NCI-H1417 treated with DMSO at 0.1 percent for 48 hours (cell line): ENCODE results near the gene RFNG.

Experiments
- DNase-seq: peaks from one replicate; lab custom pipeline; 2025; lab: John Stamatoyannopoulos, UW

RFNG gene

GRCh38 chr17:82013772-82014321 lies 37.8 kb downstream of the RFNG start:
- DNase-seq = no peak

- no peak for DNase-seq
These were observed 38.3 kb downstream of the RFNG start for GRCh38 chr17:82013341-82013740.

DNA sequence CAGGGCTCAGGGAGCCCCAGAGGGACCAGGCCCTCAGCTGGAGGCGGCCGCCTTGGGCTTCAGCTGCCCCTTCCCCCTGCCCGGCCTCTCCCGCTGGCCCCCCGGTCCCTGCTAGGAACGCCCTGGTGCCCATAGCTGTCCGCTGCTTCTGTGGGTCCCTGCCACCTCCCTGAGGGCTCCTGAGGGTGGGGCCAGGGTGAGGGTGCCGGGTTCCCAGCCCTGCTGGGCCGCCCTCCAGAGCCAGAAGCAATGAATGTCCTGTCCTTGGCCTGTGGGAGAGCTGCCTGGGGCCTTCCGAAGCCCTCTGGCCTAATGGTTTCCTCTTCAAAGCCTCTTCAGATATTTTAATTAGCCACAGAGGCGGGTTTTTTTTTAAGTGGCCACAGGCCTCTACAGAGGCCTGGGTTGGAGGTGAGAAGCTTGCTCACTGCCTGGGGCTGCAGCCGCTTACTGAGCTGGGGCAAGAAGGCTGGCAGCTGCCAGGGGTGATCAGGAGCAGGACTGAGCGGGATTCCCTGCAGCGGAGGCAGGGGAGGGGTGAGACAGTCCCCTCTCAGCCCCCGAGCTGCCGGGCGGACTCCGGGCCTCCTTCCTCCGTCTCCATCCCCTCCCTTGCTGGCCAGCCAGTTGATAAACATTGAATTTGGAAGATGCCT lies 38.8 kb downstream of the RFNG start:
- no peak for DNase-seq

- no peak for DNase-seq
These were observed 39.4 kb downstream of the RFNG start for GRCh38 chr17:82012261-82012639.

GRCh38 chr17:82011617-82012187 lies 39.9 kb downstream of the RFNG start:
- no peak for DNase-seq

DNA sequence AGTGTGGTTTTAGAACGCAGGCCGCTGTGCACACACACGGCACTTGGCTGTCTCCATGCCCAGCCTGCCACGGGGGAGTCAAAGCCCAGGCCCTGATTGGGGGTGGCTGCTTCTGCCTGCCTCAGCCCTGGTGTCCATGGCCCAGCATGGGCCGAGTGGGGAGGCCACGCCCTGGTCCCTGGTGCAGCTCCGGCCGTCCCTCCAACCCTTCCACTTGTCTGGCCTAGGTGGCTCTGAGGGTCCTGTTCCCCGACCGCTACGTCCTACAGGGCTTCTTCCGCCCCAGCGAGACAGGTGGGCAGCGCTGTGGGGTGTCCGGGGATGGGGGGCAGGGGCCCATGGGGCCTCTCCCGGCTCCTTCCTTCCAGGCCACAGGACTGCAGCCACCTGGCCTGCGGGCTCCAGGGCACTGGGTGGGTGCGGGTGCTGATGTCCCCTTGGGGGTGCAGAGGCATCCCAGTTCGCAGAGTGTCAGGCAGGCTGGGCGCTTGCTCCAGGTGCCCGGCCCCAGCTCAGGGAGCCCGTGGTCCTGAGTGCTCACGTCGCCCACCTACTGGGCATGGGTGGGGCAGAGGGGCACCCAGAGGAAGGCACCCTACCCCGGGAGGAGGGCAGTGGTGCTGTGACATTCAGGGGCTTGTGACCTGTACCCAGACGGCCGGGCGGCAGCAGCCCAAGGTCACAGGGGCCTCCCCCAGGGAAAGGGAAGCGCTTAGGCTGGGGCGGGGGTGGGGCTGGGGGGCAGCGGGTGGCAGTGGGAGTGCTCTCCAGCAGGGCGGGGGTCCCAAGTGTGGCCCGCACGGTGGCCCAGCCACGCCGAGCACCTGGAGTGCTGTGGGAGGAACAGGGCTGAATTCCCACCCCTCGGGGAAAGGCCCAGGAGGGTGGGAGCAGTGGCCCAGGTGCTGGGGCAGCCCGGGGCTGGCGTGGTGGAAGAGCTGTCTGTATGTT lies 40.8 kb downstream of the RFNG start:
- no peak for DNase-seq

DNA sequence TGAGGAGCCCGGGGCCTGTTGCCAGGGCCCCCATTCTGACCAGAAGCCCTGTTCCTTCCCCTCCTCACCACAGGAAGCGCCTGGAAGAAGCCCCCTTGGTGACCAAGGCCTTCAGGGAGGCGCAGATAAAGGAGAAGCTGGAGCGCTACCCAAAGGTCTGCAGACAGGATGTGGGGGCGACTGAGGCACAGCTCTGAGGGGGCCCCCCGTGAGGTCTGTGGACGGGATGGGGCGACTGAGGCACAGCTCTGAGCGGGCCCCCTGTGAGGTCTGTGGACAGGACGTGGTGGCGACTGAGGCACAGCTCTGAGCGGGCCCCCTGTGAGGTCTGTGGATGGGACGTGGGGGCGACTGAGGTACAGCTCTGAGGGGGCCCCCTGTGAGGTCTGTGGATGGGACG lies 42.2 kb downstream of the RFNG start:
- no peak for DNase-seq

DNA sequence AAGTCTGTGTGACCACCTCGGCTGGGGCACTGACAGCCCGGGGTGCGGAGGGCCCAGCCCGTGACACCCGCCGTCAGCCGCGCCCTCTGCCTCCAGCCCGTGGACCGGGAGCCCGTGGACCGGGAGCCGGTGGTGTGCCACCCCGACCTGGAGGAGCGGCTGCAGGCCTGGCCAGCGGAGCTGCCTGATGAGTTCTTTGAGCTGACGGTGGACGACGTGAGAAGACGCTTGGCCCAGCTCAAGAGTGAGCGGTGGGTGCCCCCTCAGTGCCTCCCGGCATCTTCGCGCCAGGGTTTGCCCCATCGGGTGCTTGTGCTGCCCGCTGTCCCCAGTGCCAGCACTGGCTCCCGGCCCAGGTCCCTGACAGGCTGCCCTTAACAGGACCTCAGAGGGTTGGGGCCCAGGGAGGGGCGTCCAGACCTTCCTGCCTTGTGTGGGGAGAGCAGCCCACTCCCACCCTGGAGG lies 42.6 kb downstream of the RFNG start:
- DNase-seq = no peak

DNA sequence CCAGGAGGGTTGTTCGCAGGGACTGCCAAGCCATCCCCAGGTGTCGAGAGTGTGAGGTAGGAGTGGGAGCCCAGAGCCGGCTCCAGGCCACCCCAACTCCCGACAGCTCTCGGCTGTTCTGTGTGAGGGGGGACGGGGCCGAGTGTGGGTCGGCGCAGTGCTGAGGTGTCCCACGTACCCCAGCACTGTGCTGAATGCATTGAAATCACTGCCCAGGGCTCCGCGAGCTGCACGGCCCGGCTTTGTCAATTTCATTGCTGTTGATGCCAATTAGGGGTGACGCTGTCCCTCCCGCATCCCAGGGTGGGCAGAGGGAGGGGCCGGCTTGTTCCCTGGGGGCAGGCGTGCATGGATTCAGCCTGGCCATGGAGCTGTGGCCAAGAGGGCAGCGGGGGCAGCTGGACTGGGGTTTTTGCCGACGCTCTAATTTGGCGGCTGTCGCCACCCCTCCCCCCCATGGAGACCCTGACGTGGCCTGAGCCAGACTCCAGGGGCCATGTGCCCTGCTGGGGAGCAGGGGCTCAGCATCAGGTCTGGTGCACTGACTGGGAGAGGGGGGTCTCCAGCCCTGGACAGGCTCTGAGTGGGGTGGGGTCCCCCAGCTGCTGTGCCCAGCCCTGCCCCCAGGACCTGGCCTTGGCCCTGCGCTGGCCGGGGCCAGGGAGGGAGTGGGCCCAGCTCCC lies 43.2 kb downstream of the RFNG start:
- no peak for DNase-seq

DNA sequence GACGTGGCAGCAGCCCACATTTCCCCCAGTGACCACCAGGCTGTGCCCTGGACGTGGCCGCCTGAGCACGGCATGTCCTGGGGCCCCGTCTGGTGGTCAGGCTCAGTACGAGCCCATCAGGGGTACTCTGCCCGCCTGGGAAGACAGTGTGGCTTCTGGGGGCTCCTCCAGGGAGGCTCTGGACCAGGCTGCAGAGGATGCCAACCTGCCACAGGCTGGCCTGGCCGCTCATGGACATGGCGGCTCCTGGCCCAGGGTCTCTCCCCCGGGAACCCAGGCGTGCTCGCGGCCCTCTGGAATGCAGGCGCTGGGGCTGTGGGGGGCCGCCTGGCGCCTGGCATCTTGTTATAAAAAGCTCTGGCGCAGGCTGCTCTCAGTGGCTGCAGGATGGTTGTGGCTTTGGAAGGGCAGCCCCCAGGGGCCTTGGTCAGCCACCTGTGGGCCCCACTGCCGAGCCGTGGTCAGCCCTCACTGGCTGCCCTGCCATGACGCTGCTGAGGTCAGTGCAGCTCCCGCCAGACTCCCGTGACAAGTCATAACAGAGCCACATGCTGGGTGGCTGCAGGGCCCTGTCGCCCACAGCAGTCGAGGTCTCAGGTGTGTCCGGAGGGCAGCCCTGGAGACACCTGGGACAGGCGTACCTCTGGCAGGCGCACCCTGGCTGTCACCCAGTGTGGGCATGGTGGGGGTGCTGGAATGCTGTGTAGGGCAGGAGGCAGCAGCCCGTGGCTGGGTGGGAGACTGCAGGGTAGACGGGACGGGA lies 43.9 kb downstream of the RFNG start:
- no peak for DNase-seq

- no peak for DNase-seq
These were observed 44.5 kb downstream of the RFNG start for GRCh38 chr17:82007228-82007494.

DNA sequence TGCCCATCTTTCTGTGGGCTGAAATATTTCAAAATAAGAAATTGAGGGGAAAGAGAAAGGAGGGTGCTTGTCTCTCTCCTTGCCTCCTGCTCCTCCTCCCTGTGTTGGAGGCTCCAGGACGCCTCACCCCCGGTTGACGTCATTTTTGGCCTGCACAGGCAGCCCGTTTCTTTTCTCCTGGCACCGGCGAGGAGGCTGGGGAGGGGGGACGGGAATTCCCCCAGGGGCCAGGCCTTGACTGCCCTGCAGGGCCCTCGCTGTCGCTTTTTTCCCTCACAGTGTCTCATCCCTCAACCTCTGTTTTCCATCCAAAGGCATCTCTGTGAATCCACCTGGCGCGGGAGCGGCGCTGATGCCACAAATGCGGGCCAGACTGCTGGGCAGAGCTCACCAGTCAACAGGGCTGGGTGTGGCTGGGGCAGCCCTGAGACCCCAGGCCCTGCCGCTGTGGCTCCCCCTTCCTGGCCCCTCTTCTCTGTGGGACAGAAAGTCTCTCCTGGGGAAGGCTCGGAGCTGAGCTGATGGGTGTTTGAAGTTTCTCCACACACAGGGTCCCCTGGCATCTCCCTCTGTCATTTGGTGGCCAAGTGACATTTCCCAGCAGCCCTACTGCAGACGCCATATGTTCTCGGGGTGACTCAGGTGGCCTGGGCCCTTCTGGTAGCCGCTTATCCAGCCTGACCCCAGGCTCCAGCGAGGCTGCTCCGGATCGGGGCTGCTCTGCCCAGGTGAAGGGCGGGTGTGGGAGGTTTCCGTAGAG lies 45.0 kb downstream of the RFNG start:
- DNase-seq = no peak

DNA sequence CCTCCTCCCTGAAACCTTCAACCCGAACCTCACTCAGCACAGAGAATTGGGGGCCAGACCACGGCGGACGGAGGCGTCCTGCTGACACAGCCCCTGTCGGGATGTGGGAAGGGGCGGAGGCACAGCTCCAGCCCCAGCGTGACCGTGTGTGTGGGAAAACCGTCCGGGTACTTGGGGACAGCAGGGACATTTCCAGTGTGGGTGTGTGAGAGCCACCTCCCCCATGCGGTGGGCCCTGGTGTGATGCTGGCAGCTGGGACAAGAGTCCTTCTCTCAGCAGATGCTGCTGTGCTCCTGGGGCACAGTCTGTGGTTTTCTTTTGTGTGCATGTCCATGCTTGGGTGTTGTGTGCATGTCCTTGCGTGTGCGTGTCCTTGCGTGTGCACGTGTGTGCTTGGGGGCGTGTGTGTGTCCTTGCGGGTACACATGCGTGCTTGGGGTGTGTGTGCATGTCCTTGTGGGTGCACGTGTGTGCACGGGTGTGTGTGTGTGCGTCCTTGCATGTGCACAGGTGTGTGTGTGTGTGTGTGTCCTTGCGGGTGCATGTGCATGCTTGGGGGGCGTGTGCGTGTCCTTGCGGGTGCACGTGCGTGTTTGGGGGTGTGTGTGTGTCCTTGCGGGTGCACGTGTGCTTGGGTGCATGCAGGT lies 45.8 kb downstream of the RFNG start:
- no peak for DNase-seq

DNA sequence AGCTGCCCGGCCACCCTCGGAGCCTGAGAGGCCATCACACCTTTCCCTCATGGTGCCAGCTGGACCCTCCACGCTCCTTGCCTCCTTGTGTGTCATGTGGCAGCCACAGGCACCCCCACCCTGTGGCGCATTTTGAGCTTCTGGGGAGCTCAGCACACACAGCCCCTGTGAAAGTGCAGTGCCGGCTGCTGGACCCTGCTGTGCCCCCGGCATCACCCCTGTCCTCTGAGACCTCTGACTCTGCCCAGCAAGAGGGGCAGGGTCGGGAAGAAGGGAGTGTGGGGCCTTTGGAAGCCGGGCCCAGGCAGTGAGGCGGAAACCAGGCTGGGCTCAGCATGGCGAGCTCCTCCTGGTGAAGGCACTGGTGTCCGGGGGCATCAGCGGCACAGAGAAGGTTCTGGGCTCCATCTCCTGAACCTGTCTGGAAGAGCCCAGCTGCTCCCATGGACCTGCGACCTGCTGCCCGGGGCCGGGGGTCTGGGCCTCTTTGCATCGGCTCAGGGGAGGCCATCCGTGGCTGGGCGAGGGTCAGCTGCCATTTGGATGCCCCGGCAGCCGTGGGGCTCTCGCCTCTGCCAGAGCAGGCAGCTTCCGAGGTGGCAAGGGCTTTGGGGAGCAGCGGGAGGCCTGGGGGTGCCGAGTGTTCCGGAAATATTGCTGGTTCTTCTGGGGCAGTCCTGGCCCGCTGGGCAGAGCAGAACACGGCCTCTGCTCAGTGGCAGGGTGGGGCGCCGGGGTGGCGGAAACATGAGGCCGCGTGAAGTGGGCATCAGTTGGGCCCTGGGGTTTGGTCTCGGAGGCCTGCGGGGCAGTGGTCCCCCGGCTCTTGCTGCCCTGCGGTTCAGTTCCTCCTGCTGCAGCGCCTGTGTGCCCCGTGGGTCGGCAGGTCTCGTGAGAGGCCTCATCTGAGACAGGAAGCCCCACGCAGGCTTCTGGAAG lies 46.8 kb downstream of the RFNG start:
- no peak for DNase-seq

DNA sequence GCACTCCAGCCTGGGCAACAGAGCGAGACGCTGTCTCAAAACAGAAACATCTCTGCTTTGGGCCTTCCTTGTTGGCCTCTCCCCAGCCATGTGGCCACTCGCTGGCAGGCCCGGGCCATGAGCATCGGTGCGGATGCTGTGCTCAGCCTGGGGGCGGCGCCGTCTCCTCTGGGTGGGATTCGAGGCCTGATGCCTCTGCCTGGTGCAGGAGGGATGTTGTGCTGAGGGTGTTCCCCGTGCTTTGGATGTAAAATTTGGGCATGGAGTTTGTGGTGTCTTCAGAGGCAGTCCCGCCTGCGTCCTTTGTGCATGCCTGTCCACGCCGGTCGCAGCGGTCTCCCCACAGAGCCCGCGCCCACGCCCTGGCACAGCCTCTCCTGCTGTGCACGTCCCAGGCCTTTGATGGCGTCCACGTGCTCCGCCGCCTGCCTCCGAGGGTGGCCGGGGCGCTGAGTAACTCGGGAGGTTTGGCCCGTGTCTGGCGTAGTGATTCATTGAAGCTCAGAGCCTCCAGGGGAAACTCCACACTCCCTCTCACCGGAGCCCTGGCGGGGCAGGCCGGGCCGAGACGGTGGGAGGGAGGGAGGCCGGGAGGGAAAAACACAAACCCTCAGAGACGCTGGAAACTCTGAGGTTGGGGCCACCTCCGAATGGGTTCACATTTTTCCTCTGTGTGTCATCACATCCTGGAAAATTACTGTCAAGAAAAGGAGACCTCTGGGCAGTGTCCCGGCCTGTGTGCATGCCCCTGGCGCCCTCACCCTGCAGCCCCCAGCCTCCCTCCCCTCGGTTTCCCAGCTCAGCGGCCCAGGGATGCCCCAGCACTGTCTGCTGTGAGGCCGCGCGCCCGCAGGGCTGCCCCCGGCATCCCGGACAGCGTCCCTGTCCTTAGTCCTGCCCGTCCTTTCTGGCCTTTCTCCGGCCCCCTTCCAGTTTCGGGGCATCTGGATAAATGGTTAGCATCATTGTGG lies 47.9 kb downstream of the RFNG start:
- no peak for DNase-seq

DNA sequence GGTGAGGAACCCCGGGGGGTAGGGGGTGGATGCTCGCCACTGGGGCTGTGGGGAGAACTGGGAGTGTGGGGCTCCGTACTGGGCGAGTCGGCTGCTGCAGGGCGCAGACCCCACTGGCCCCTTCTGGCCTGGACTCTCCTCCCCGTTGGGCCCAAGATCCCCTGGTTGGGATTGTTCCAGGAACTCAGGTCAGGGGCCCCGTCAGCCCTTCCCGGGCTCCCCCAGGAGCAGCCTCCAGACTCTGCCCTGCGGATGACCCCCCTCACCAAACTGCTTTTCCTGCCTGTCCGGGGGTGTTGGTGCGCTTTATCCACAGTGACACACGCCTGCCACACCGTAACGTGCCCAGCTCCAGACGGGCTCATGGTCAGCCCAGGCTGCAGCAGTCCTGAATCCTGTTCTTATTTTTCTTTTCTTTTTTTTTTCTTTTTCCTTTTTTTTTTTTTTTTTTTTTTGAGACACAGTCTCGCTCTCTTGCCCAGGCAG lies 50.0 kb downstream of the RFNG start:
- DNase-seq = no peak

- no peak for DNase-seq
These were observed 50.6 kb downstream of the RFNG start for GRCh38 chr17:82000803-82001570.
